UCSD-AML1 (cell line): ENCODE measurements around the gene C19orf25.

Experiments
- DNase-seq: peaks from one replicate; lab custom pipeline; 2025; ENCODE audit not compliant: unreplicated experiment; lab: John Stamatoyannopoulos, UW

The C19orf25 gene

GRCh38 chr19:1433119-1434039 lies 45.6 kb downstream of the C19orf25 start:
- DNase-seq: no peak

- no peak for DNase-seq
These were observed 46.5 kb downstream of the C19orf25 start for GRCh38 chr19:1432507-1432887.

- no peak for DNase-seq
These were observed 47.1 kb downstream of the C19orf25 start for GRCh38 chr19:1431759-1432506.

- no peak for DNase-seq
These were observed 48.8 kb downstream of the C19orf25 start for GRCh38 chr19:1430246-1430645.

GRCh38 chr19:1429750-1430149 lies 49.3 kb downstream of the C19orf25 start:
- no peak for DNase-seq

- no peak for DNase-seq
These were observed 50.1 kb downstream of the C19orf25 start for GRCh38 chr19:1428738-1429391.

GRCh38 chr19:1427221-1427920 lies 51.6 kb downstream of the C19orf25 start:
- DNase-seq: no peak

- DNase-seq: no peak
These were observed 52.3 kb downstream of the C19orf25 start for GRCh38 chr19:1426736-1427135.

GRCh38 chr19:1425902-1426301 lies 53.1 kb downstream of the C19orf25 start:
- DNase-seq: no peak

- no peak for DNase-seq
These were observed 53.7 kb downstream of the C19orf25 start for GRCh38 chr19:1425102-1425837.

GRCh38 chr19:1424192-1424955 lies 54.6 kb downstream of the C19orf25 start:
- DNase-seq: no peak

- DNase-seq: no peak
These were observed 55.4 kb downstream of the C19orf25 start for GRCh38 chr19:1423436-1424191.
